PC-3 (cell line): ENCODE data around the gene CDK5R1.

Experiments used
- CTCF ChIP-seq: fragments of 300-600 bp; sonication (generic); conservative IDR thresholded peaks from 2 replicates; pipeline ENCODE4 v1.5.1; 2017; ENCODE audit warnings: antibody characterized with exemption, low read depth, mild to moderate bottlenecking, low read length
- EZH2 ChIP-seq: fragments of 300-600 bp; sonication (generic); IDR thresholded peaks from one replicate; pipeline ENCODE4 v1.6.1; 2017; ENCODE audit warnings: antibody characterized with exemption, mild to moderate bottlenecking, low read length; ENCODE audit not compliant: unreplicated experiment
- EZH2phosphoT487 ChIP-seq: fragments of 300-600 bp; sonication (generic); IDR thresholded peaks from 2 replicates; pipeline ENCODE4 v1.6.1; 2018; ENCODE audit warnings: mild to moderate bottlenecking, antibody characterized with exemption, low read length, borderline replicate concordance

- TF ChIP-seq CTCF = no peak
- TF ChIP-seq EZH2phosphoT487 = no peak
- no peak for TF ChIP-seq EZH2
These were observed 15.2 kb downstream of the CDK5R1 start for GRCh38 chr17:32502013-32502412.
